PC-3 (cell line): Measurements from ENCODE around the gene PLXNA2. TPM values are rescaled to one million over a fixed set of nuclear protein-coding genes. Genes with fewer than 3 reads are reported as not detected.

Source experiments
- ATAC-seq: fragments of 200-7000 bp; cut with Tn5 transposase; 2 replicates; pipeline ENCODE4 v1.9.1; 2020; ENCODE audit warnings: mild to moderate bottlenecking, moderate library complexity
- BruUV-seq: library from RNA; stranded (reverse); fragments of 400-500 nt; replicated peaks from 2 replicates; lab custom pipeline; 2021; lab: Mats Ljungman, UMichigan
- CTCF ChIA-PET: fragments of 300-600 bp; sonication (Branson Sonifier 250); formaldehyde crosslinking; loops from one replicate; lab custom pipeline; 2022; ENCODE audit warnings: antibody characterized with exemption; lab: Charles Lee
- POLR2A ChIA-PET: fragments of 300-600 bp; sonication (Branson Sonifier 250); formaldehyde crosslinking; loops from one replicate; lab custom pipeline; 2022; ENCODE audit warnings: antibody characterized with exemption; ENCODE audit not compliant: unreplicated experiment; lab: Charles Lee
- DNase-seq: peaks from one replicate; pipeline ENCODE4 v3.0.0-alpha.2; 2015
- H2AFZ ChIP-seq: fragments of 300-600 bp; sonication (generic); 2 replicates; pipeline ENCODE4 v1.6.0; 2016; ENCODE audit warnings: antibody characterized with exemption, low read length
- H3F3A ChIP-seq: fragments of 300-600 bp; sonication (generic); one replicate; pipeline ENCODE4 v1.6.0; 2017; ENCODE audit warnings: antibody characterized with exemption, low read length, control low read depth, mild to moderate bottlenecking; ENCODE audit not compliant: unreplicated experiment
- H3K27ac ChIP-seq: fragments of 300-600 bp; sonication (generic); 2 replicates; pipeline ENCODE4 v1.5.1; 2016; ENCODE audit warnings: mild to moderate bottlenecking, low read length
- H3K27me3 ChIP-seq: fragments of 300-600 bp; sonication (generic); 2 replicates; pipeline ENCODE4 v1.6.1; 2016; ENCODE audit warnings: low read length, mixed read lengths
- H3K36me3 ChIP-seq: fragments of 300-600 bp; sonication (generic); 2 replicates; pipeline ENCODE4 v1.6.1; 2016; ENCODE audit warnings: low read depth, mixed run types, low read length, mixed read lengths
- H3K4me1 ChIP-seq: fragments of 300-600 bp; sonication (generic); 2 replicates; pipeline ENCODE4 v1.5.1; 2016; ENCODE audit warnings: low read length; ENCODE audit not compliant: insufficient read depth
- H3K4me2 ChIP-seq: fragments of 300-600 bp; sonication (generic); 2 replicates; pipeline ENCODE4 v1.6.0; 2016; ENCODE audit warnings: low read length
- H3K4me3 ChIP-seq: fragments of 300-600 bp; sonication (generic); 2 replicates; pipeline ENCODE4 v1.5.1; 2016; ENCODE audit warnings: mild to moderate bottlenecking, low read length, mixed read lengths
- H3K79me2 ChIP-seq: fragments of 300-600 bp; sonication (generic); 2 replicates; pipeline ENCODE4 v1.6.1; 2017; ENCODE audit warnings: low read length, mixed read lengths
- H3K9ac ChIP-seq: fragments of 300-600 bp; sonication (generic); 2 replicates; pipeline ENCODE4 v1.6.0; 2016; ENCODE audit warnings: mild to moderate bottlenecking, low read length
- H3K9me2 ChIP-seq: fragments of 300-600 bp; sonication (generic); replicated peaks from 2 replicates; pipeline ENCODE4 v1.6.1; 2016; ENCODE audit warnings: mixed run types, low read length, mixed read lengths
- H3K9me3 ChIP-seq: fragments of 300-600 bp; sonication (generic); 2 replicates; pipeline ENCODE4 v1.6.1; 2016; ENCODE audit warnings: low read length, mixed read lengths
- H4K20me1 ChIP-seq: fragments of 300-600 bp; sonication (generic); 2 replicates; pipeline ENCODE4 v1.6.1; 2016; ENCODE audit warnings: low read length, mixed read lengths
- EZH2 ChIP-seq: fragments of 300-600 bp; sonication (generic); IDR thresholded peaks from one replicate; pipeline ENCODE4 v1.6.1; 2017; ENCODE audit warnings: antibody characterized with exemption, mild to moderate bottlenecking, low read length; ENCODE audit not compliant: unreplicated experiment
- EZH2phosphoT487 ChIP-seq: fragments of 300-600 bp; sonication (generic); IDR thresholded peaks from 2 replicates; pipeline ENCODE4 v1.6.1; 2018; ENCODE audit warnings: mild to moderate bottlenecking, antibody characterized with exemption, low read length, borderline replicate concordance
- intact Hi-C: fragments of 100-400 bp; cut with micrococcal nuclease; formaldehyde crosslinking; loops from 2 replicates; pipeline ENCODE4 v1.9.0; 2023
- total RNA-seq: library from RNA; depleted of rRNA; stranded (reverse); fragments of >200 nt; gene quantifications from 2 replicates; pipeline ENCODE4 v1.2.3, GENCODE V29; 2014
- TF ChIP-seq, protein P1 (sequence below): fragments of 300-600 bp; sonication (generic); conservative IDR thresholded peaks from 2 replicates; pipeline ENCODE4 v1.5.1; 2017; ENCODE audit warnings: antibody characterized with exemption, low read depth, mild to moderate bottlenecking, low read length

Gene PLXNA2
- total RNA-seq, 1 experiment from 2014 or later, result 16.2 TPM

- TF ChIP-seq EZH2phosphoT487 (no peak), EZH2 (no peak)
- TF ChIP-seq, protein P1, sequence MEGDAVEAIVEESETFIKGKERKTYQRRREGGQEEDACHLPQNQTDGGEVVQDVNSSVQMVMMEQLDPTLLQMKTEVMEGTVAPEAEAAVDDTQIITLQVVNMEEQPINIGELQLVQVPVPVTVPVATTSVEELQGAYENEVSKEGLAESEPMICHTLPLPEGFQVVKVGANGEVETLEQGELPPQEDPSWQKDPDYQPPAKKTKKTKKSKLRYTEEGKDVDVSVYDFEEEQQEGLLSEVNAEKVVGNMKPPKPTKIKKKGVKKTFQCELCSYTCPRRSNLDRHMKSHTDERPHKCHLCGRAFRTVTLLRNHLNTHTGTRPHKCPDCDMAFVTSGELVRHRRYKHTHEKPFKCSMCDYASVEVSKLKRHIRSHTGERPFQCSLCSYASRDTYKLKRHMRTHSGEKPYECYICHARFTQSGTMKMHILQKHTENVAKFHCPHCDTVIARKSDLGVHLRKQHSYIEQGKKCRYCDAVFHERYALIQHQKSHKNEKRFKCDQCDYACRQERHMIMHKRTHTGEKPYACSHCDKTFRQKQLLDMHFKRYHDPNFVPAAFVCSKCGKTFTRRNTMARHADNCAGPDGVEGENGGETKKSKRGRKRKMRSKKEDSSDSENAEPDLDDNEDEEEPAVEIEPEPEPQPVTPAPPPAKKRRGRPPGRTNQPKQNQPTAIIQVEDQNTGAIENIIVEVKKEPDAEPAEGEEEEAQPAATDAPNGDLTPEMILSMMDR, result no peak; the same call in 1 of the 2 replicates
- no peaks in the 10 kb centered on the region for H3F3A ChIP-seq
- no peaks in the 10 kb centered on the region for H3K79me2 ChIP-seq
- POLR2A ChIA-PET, result no interaction called here
- H2AFZ ChIP-seq, result no peak overlapping the region
- H3K4me2 ChIP-seq, result no peak overlapping the region
- H4K20me1 ChIP-seq, result no peaks in the 10 kb centered on the region
- H3K9me2 ChIP-seq, result no peaks in the 10 kb centered on the region
- no peak overlapping the region for H3K9ac ChIP-seq
- H3K27me3 ChIP-seq, result no peaks in the 10 kb centered on the region
- no peak for DNase-seq
- CTCF ChIA-PET, result interaction anchor here (0.6 to 1.0 kb wide), 2 partner anchors 169 kb away, joined by 6 to 8 read pairs; no protein-coding TSS in a partner anchor
- no TSS peak for BruUV-seq
- no peak for ATAC-seq
- H3K27ac ChIP-seq, result no peak overlapping the region
- H3K9me3 ChIP-seq, result no peaks in the 10 kb centered on the region
- no peak overlapping the region for H3K4me3 ChIP-seq
- peaks cover 33% of the 10 kb centered on the region for H3K4me1 ChIP-seq
- no peaks in the 10 kb centered on the region for H3K36me3 ChIP-seq
- intact Hi-C loops, result no loop called here
Observed at GRCh38 chr1:208190784-208191183, 53.4 kb downstream of the PLXNA2 start.

DNA sequence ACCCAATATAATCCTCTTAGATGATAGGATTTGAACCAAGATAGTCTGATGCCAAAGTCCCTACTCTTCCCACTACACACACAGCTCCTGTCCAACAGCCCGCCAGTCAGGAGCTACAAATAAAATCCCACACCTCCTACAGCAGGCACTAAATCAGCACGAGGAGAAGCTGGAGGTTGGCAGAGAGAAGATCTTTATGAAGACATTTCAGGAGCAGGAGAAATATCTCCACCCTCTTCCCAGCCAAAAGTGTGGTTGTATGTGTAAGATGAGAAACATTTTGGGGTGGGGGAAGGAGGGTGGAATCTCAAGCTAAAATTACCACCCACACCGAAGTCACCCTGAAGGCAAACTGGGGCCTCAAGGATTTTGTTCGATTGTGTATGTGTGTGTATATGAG lies 54.5 kb downstream of the PLXNA2 start:
- CTCF ChIA-PET, result interaction anchor here (0.6 to 1.0 kb wide), 2 partner anchors 154 to 168 kb away, joined by 4 to 6 read pairs; no protein-coding TSS in a partner anchor
- Histone ChIP-seq H2AFZ (no peak overlapping the region), H3K27ac (no peak overlapping the region), H3F3A (peaks cover 3% of the 10 kb centered on the region), H3K79me2 (no peaks in the 10 kb centered on the region), H3K4me2 (peak overlapping the region; percentile 3; the same call in 1 of the 2 replicates), H3K27me3 (no peaks in the 10 kb centered on the region), H3K9me2 (no peaks in the 10 kb centered on the region), H3K9me3 (no peaks in the 10 kb centered on the region), H3K4me3 (no peak overlapping the region), H3K4me1 (peaks cover 44% of the 10 kb centered on the region), H4K20me1 (no peaks in the 10 kb centered on the region), H3K9ac (no peak overlapping the region), H3K36me3 (no peaks in the 10 kb centered on the region)
- no TSS peak for BruUV-seq
- TF ChIP-seq EZH2, result no peak
- TF ChIP-seq EZH2phosphoT487, result no peak
- TF ChIP-seq, protein P1, result no peak
- POLR2A ChIA-PET, result no interaction called here
- ATAC-seq (no peak), DNase-seq (no peak)
- intact Hi-C loops, result no loop called here

- peak overlapping the region; percentile 26; the same call in 1 of the 2 replicates for H3K4me2 ChIP-seq
- no peak for ATAC-seq
- no peaks in the 10 kb centered on the region for H4K20me1 ChIP-seq
- no peak overlapping the region for H2AFZ ChIP-seq
- no TSS peak for BruUV-seq
- peaks cover 3% of the 10 kb centered on the region for H3F3A ChIP-seq
- TF ChIP-seq, protein P1, result no peak
- TF ChIP-seq EZH2, result no peak
- no peak overlapping the region for H3K9ac ChIP-seq
- H3K79me2 ChIP-seq, result no peaks in the 10 kb centered on the region
- no peaks in the 10 kb centered on the region for H3K27me3 ChIP-seq
- ChIA-PET CTCF (interaction anchor here (0.6 to 0.7 kb wide), 3 partner anchors 15 to 154 kb away, joined by 3 to 4 read pairs (median 4); no protein-coding TSS in a partner anchor), POLR2A (interaction anchor here (0.6 kb wide), 1 partner anchor 109 kb away, joined by 31 read pairs; no protein-coding TSS in a partner anchor)
- H3K4me1 ChIP-seq, result peaks cover 48% of the 10 kb centered on the region
- no peaks in the 10 kb centered on the region for H3K9me3 ChIP-seq
- DNase-seq, result peak; percentile 57
- H3K9me2 ChIP-seq, result no peaks in the 10 kb centered on the region
- H3K36me3 ChIP-seq, result no peaks in the 10 kb centered on the region
- no peak overlapping the region for H3K4me3 ChIP-seq
- 0 out of 2 replicates have a peak overlapping the region, but pooled peaks have one; percentile 14 for H3K27ac ChIP-seq
- intact Hi-C loops, result no loop called here
Observed at GRCh38 chr1:208189183-208189582, 55.0 kb downstream of the PLXNA2 start.
